HepG2 (cell line): Measurements from ENCODE around the gene CTNND1. TPM values are rescaled to one million over a fixed set of nuclear protein-coding genes. Genes with fewer than 3 reads are reported as not detected.

Source experiments
- ELF3 ChIP-seq: IDR thresholded peaks from 2 replicates; pipeline ENCODE4 v1.6.1; 2016; ENCODE audit warnings: missing genetic modification reagents, missing compliant biosample characterization
- KMT2A ChIP-seq: sonication (generic); formaldehyde crosslinking; IDR thresholded peaks from 2 replicates; pipeline ENCODE4 v1.4.0; 2020; ENCODE audit warnings: missing genetic modification reagents
- MAZ ChIP-seq, 2 experiments: sonication (generic) in 1 of 2; formaldehyde crosslinking in 1 of 2; IDR thresholded peaks; 2 replicates each; pipeline versions ENCODE4 v1.5.0 to v1.6.1; 2012 to 2020; ENCODE audit warnings: low read depth in 2 of 2, mild to moderate bottlenecking in 2 of 2, borderline replicate concordance in 1 of 2, improper control_type of control experiment in 1 of 2, low read length in 1 of 2, missing genetic modification reagents in 1 of 2, moderate library complexity in 1 of 2
- MED8 ChIP-seq: sonication (generic); formaldehyde crosslinking; IDR thresholded peaks from 2 replicates; pipeline ENCODE4 v1.8.1; 2023; ENCODE audit warnings: mild to moderate bottlenecking, missing genetic modification reagents; ENCODE audit not compliant: insufficient replicate concordance
- RNF219 ChIP-seq: sonication (generic); formaldehyde crosslinking; IDR thresholded peaks from 2 replicates; pipeline ENCODE4 v1.5.0; 2020; ENCODE audit warnings: mild to moderate bottlenecking, missing genetic modification reagents
- ZKSCAN5 ChIP-seq: sonication (generic); formaldehyde crosslinking; IDR thresholded peaks from 2 replicates; pipeline ENCODE4 v1.5.1; 2020; ENCODE audit warnings: mild to moderate bottlenecking, missing genetic modification reagents
- ZMAT5 ChIP-seq: sonication (generic); formaldehyde crosslinking; IDR thresholded peaks from 2 replicates; pipeline ENCODE4 v1.5.0; 2020; ENCODE audit warnings: mild to moderate bottlenecking, low read depth, missing genetic modification reagents, borderline replicate concordance
- ZNF124 ChIP-seq: sonication (generic); formaldehyde crosslinking; IDR thresholded peaks from 2 replicates; pipeline ENCODE4 v1.4.0; 2020; ENCODE audit warnings: missing genetic modification reagents
- ZNF318 ChIP-seq: sonication (generic); formaldehyde crosslinking; IDR thresholded peaks from 2 replicates; pipeline ENCODE4 v1.4.0; 2020; ENCODE audit warnings: mild to moderate bottlenecking, missing genetic modification reagents
- ZNF543 ChIP-seq: sonication (generic); formaldehyde crosslinking; IDR thresholded peaks from 2 replicates; pipeline ENCODE4 v1.4.0; 2020; ENCODE audit warnings: mild to moderate bottlenecking, missing genetic modification reagents
- ZNF740 ChIP-seq: sonication (generic); formaldehyde crosslinking; IDR thresholded peaks from 2 replicates; pipeline ENCODE4 v1.4.0; 2020; ENCODE audit warnings: missing genetic modification reagents
- ZNF775 ChIP-seq: sonication (generic); formaldehyde crosslinking; IDR thresholded peaks from 2 replicates; pipeline ENCODE4 v1.4.0; 2020; ENCODE audit warnings: missing genetic modification reagents, mild to moderate bottlenecking, moderate library complexity, borderline replicate concordance
- ZNF776 ChIP-seq: sonication (generic); formaldehyde crosslinking; IDR thresholded peaks from 2 replicates; pipeline ENCODE4 v1.4.0; 2020; ENCODE audit warnings: mild to moderate bottlenecking, missing genetic modification reagents
- ZNF83 ChIP-seq: sonication (generic); formaldehyde crosslinking; IDR thresholded peaks from 2 replicates; pipeline ENCODE4 v1.4.0; 2020; ENCODE audit warnings: missing genetic modification reagents, mild to moderate bottlenecking, borderline replicate concordance
- ZNF841 ChIP-seq: sonication (generic); formaldehyde crosslinking; IDR thresholded peaks from 2 replicates; pipeline ENCODE4 v1.8.1; 2023; ENCODE audit warnings: missing genetic modification reagents, borderline replicate concordance
- ZSCAN22 ChIP-seq: sonication (generic); formaldehyde crosslinking; IDR thresholded peaks from 2 replicates; pipeline ENCODE4 v1.4.0; 2020; ENCODE audit warnings: mild to moderate bottlenecking, missing genetic modification reagents
- polyA plus RNA-seq, 8 experiments: library from polyadenylated mRNA; depleted of rRNA in 3 of 8; stranded (reverse) in 7 of 8; unstranded in 1 of 8; fragments of >200 nt; fragmentation: Illumina TruSeq in 4 of 8; extraction: Trizol in 4 of 8; gene quantifications; 2 replicates each; pipeline versions ENCODE4 v1.2.1 to v1.2.3, GENCODE V29; 2011 to 2016; ENCODE audit warnings: low read depth in 4 of 8, missing spikeins in 1 of 8, mixed read lengths in 1 of 8; ENCODE audit not compliant: insufficient read depth in 1 of 8
- total RNA-seq, 5 experiments: library from RNA; depleted of rRNA; stranded (reverse); fragments of >200 nt; fragmentation: Illumina TruSeq; extraction: Trizol; gene quantifications; 2 replicates each; pipeline ENCODE4 v1.2.3, GENCODE V29; 2016; ENCODE audit warnings: low read depth in 1 of 5

CTNND1 gene
- total and polyA plus RNA-seq, 2 of the 13 experiments (the other 11 are each of a cell fraction or from before 2014, with no cell fraction given) = 117 to 128 TPM

- no peak for TF ChIP-seq ZMAT5 (CRISPR knock-in tag)
- no peak for TF ChIP-seq ZNF124 (CRISPR knock-in tag)
- no peak for TF ChIP-seq ZKSCAN5 (CRISPR knock-in tag)
- TF ChIP-seq ZNF775 = 0 out of 2 replicates have a peak, but pooled peaks have one; percentile 38
- TF ChIP-seq ZNF740 (CRISPR knock-in tag) = no peak
- TF ChIP-seq KMT2A (CRISPR knock-in tag) = peak; percentile 64
- no peak; the same call in 1 of the 2 replicates for TF ChIP-seq MAZ (IDR thresholded peaks at IDR 0.05; ENCODE audit: borderline replicate concordance, low read depth, low read length)
- no peak for TF ChIP-seq MAZ (CRISPR knock-in tag; IDR thresholded peaks at IDR 0.05; ENCODE audit: low read depth)
- TF ChIP-seq RNF219 (CRISPR knock-in tag) = no peak
- TF ChIP-seq MED8 = no peak
- no peak for TF ChIP-seq ZNF776 (CRISPR knock-in tag)
- TF ChIP-seq ELF3 (CRISPR knock-in tag) = peak; percentile 68; the same call in 1 of the 2 replicates
- TF ChIP-seq ZNF841 (CRISPR knock-in tag) = no peak
- TF ChIP-seq ZNF543 = no peak
- TF ChIP-seq ZNF318 (CRISPR knock-in tag) = no peak
- TF ChIP-seq ZNF83 (CRISPR knock-in tag) = no peak
- no peak for TF ChIP-seq ZSCAN22 (CRISPR knock-in tag)
Measured at GRCh38 chr11:57761301-57762234, at the start of gene CTNND1 (continued).
